A549 (cell line): ENCODE data around the gene DPY19L3. TPM values are rescaled to one million over a fixed set of nuclear protein-coding genes. Genes with fewer than 3 reads are reported as not detected.

Experiments used
- ATAC-seq, 2 experiments: fragments of 200-7000 bp in 1 of 2; fragments of >200 bp in 1 of 2; cut with Nextera tagmentation in 1 of 2; cut with Tn5 transposase in 1 of 2; 3 replicates each; pipeline versions ENCODE4 v1.8.0 to v1.9.1; 2018 to 2020; ENCODE audit warnings: mild to moderate bottlenecking in 1 of 2, moderate library complexity in 1 of 2
- CTCF ChIA-PET: fragments of 300-600 bp; sonication (Branson Sonifier 250); formaldehyde crosslinking; extraction: SDS; loops from one replicate; lab custom pipeline; 2021; ENCODE audit warnings: antibody characterized with exemption, inconsistent platforms; lab: Yijun Ruan, JAX
- POLR2A ChIA-PET: fragments of 350-600 bp; formaldehyde crosslinking; extraction: SDS; loops from one replicate; lab custom pipeline; 2021; ENCODE audit warnings: antibody characterized with exemption, inconsistent platforms; lab: Yijun Ruan, JAX
- DNase-seq, 2 experiments: peaks; one replicate each; pipeline versions ENCODE4 v3.0.0 to v3.0.0-alpha.2; 2011 to 2016; ENCODE audit warnings: low read depth in 1 of 2, low spot score in 1 of 2
- FAIRE-seq: peaks from 2 replicates; lab custom pipeline; 2011; peaks lifted over from hg19 to GRCh38; lab: Jason Lieb, UNC
- H3K27ac ChIP-seq, 2 experiments: fragments of >200 bp; sonication (Bioruptor Twin); formaldehyde crosslinking; 3 replicates each; pipeline ENCODE4 v1.5.1; 2016 to 2017
- H3K4me1 ChIP-seq: fragments of >200 bp; sonication (Bioruptor Twin); formaldehyde crosslinking; 3 replicates; pipeline ENCODE4 v1.6.1; 2016
- H3K4me2 ChIP-seq: fragments of >200 bp; sonication (Bioruptor Twin); formaldehyde crosslinking; 3 replicates; pipeline ENCODE4 v1.6.1; 2016
- H3K4me3 ChIP-seq: fragments of >200 bp; sonication (Bioruptor Twin); formaldehyde crosslinking; 3 replicates; pipeline ENCODE4 v1.5.1; 2016
- H3K9me3 ChIP-seq: fragments of >200 bp; sonication (Bioruptor Twin); formaldehyde crosslinking; 3 replicates; pipeline ENCODE4 v1.6.1; 2016
- ATOH8 ChIP-seq: fragments of 250-450 bp; sonication (Bioruptor Pico); IDR thresholded peaks from 2 replicates; pipeline ENCODE4 v1.5.0; 2020; ENCODE audit warnings: low read depth, mild to moderate bottlenecking, moderate library complexity
- CBX2 ChIP-seq: fragments of 200-600 bp; sonication (generic); IDR thresholded peaks from 2 replicates; pipeline ENCODE4 v1.6.1; 2016; ENCODE audit warnings: low read depth, mild to moderate bottlenecking, borderline replicate concordance
- CBX8 ChIP-seq: fragments of 200-600 bp; sonication (generic); IDR thresholded peaks from 2 replicates; pipeline ENCODE4 v1.6.1; 2016
- CEBPB ChIP-seq, 2 experiments: fragments of >200 bp in 1 of 2; sonication (Bioruptor Twin) in 1 of 2; formaldehyde crosslinking in 1 of 2; IDR thresholded peaks; 2 replicates each; pipeline ENCODE4 v1.6.1; 2012 to 2016
- EHF ChIP-seq: fragments of 250-450 bp; sonication (Bioruptor Pico); IDR thresholded peaks from 2 replicates; pipeline ENCODE4 v1.5.0; 2020; ENCODE audit warnings: mild to moderate bottlenecking
- EHMT2 ChIP-seq: fragments of 200-600 bp; sonication (generic); IDR thresholded peaks from 2 replicates; pipeline ENCODE4 v1.6.1; 2016; ENCODE audit warnings: antibody characterized with exemption, low read depth, mild to moderate bottlenecking, moderate library complexity
- EP300 ChIP-seq, 2 experiments: fragments of >200 bp; sonication (Bioruptor Twin); formaldehyde crosslinking; IDR thresholded peaks; 2 replicates in 1 of 2; 3 replicates in 1 of 2; pipeline ENCODE4 v1.6.1; 2016 to 2017
- ESRRA ChIP-seq: fragments of 150-350 bp; IDR thresholded peaks from 2 replicates; pipeline ENCODE4 v1.6.1; 2014; ENCODE audit warnings: mild to moderate bottlenecking, low read length, borderline replicate concordance
- GATA3 ChIP-seq: IDR thresholded peaks from 2 replicates; pipeline ENCODE4 v1.6.1; 2012; ENCODE audit warnings: borderline replicate concordance
- HEYL ChIP-seq: fragments of 250-450 bp; sonication (Bioruptor Pico); IDR thresholded peaks from 2 replicates; pipeline ENCODE4 v1.8.0; 2021; ENCODE audit warnings: mild to moderate bottlenecking, moderate library complexity
- HOXB13 ChIP-seq: fragments of 250-450 bp; sonication (Bioruptor Pico); IDR thresholded peaks from 2 replicates; pipeline ENCODE4 v1.5.0; 2020; ENCODE audit warnings: low read depth, mild to moderate bottlenecking, moderate library complexity
- JUN ChIP-seq, 2 experiments: fragments of >200 bp; sonication (Bioruptor Twin); formaldehyde crosslinking; IDR thresholded peaks; 2 replicates in 1 of 2; 3 replicates in 1 of 2; pipeline ENCODE4 v1.6.1; 2016 to 2017
- JUNB ChIP-seq: fragments of >200 bp; sonication (Bioruptor Twin); formaldehyde crosslinking; IDR thresholded peaks from 2 replicates; pipeline ENCODE4 v1.6.1; 2016
- KDM5A ChIP-seq: fragments of 200-600 bp; sonication (generic); IDR thresholded peaks from 2 replicates; pipeline ENCODE4 v1.6.1; 2016; ENCODE audit warnings: antibody characterized with exemption, mild to moderate bottlenecking
- MAFK ChIP-seq: fragments of 450-650 bp; IDR thresholded peaks from 2 replicates; pipeline ENCODE4 v1.6.1; 2014; ENCODE audit not compliant: partially characterized antibody
- MYC ChIP-seq: IDR thresholded peaks from 2 replicates; pipeline ENCODE4 v1.6.1; 2012; ENCODE audit warnings: mild to moderate bottlenecking, inconsistent platforms, low read length, improper control_type of control experiment, borderline replicate concordance
- PHF8 ChIP-seq: fragments of 200-600 bp; sonication (generic); IDR thresholded peaks from 2 replicates; pipeline ENCODE4 v1.6.1; 2016; ENCODE audit warnings: low read depth, mild to moderate bottlenecking, antibody characterized with exemption, moderate library complexity, borderline replicate concordance
- POLR2A ChIP-seq: IDR thresholded peaks from 2 replicates; pipeline ENCODE4 v1.6.1; 2012; ENCODE audit warnings: mild to moderate bottlenecking, low read length
- POLR2AphosphoS2 ChIP-seq: conservative IDR thresholded peaks from 2 replicates; pipeline ENCODE4 v1.6.1; 2012; ENCODE audit warnings: low read length, improper control_type of control experiment, inconsistent platforms
- RAD21 ChIP-seq, 2 experiments: fragments of >200 bp in 1 of 2; sonication (Bioruptor Twin) in 1 of 2; formaldehyde crosslinking in 1 of 2; IDR thresholded peaks in 1 of 2; conservative IDR thresholded peaks in 1 of 2; 2 replicates in 1 of 2; 3 replicates in 1 of 2; pipeline ENCODE4 v1.6.1; 2012 to 2018; ENCODE audit warnings: inconsistent platforms in 1 of 2
- RCOR1 ChIP-seq: fragments of 150-350 bp; IDR thresholded peaks from 2 replicates; pipeline ENCODE4 v1.6.1; 2014; ENCODE audit warnings: antibody characterized with exemption, low read length, low read depth
- RFX5 ChIP-seq: fragments of 450-650 bp; IDR thresholded peaks from 2 replicates; pipeline ENCODE4 v1.7.1; 2014; ENCODE audit warnings: antibody characterized with exemption, mild to moderate bottlenecking, moderate library complexity
- RNF2 ChIP-seq: fragments of 200-600 bp; sonication (generic); IDR thresholded peaks from 2 replicates; pipeline ENCODE4 v1.6.1; 2016; ENCODE audit warnings: low read depth, mild to moderate bottlenecking, antibody characterized with exemption, moderate library complexity, borderline replicate concordance
- SMC3 ChIP-seq: fragments of >200 bp; sonication (Bioruptor Twin); formaldehyde crosslinking; IDR thresholded peaks from 3 replicates; pipeline ENCODE4 v1.6.1; 2018; ENCODE audit warnings: inconsistent platforms
- SREBF2 ChIP-seq: fragments of 450-650 bp; IDR thresholded peaks from 2 replicates; pipeline ENCODE4 v1.6.1; 2014; ENCODE audit warnings: mild to moderate bottlenecking, moderate library complexity
- TFCP2L1 ChIP-seq: fragments of 250-450 bp; sonication (Bioruptor Pico); IDR thresholded peaks from 2 replicates; pipeline ENCODE4 v1.5.0; 2021; ENCODE audit warnings: mild to moderate bottlenecking
- TP53 ChIP-seq: fragments of 250-450 bp; sonication (Bioruptor Pico); IDR thresholded peaks from 2 replicates; pipeline ENCODE4 v1.5.0; 2021; ENCODE audit warnings: mild to moderate bottlenecking, moderate library complexity
- ZC3H11A ChIP-seq: fragments of 450-650 bp; IDR thresholded peaks from 2 replicates; pipeline ENCODE4 v1.6.1; 2014; ENCODE audit warnings: antibody characterized with exemption, mild to moderate bottlenecking
- ZFP36 ChIP-seq: fragments of 450-650 bp; IDR thresholded peaks from 2 replicates; pipeline ENCODE4 v1.6.1; 2014; ENCODE audit warnings: borderline replicate concordance; ENCODE audit not compliant: partially characterized antibody
- ZNF302 ChIP-seq: fragments of 250-450 bp; sonication (Bioruptor Pico); IDR thresholded peaks from 2 replicates; pipeline ENCODE4 v1.9.0; 2021; ENCODE audit warnings: inconsistent platforms, mild to moderate bottlenecking, moderate library complexity
- ZSCAN20 ChIP-seq: fragments of 250-450 bp; sonication (Bioruptor Pico); IDR thresholded peaks from 2 replicates; pipeline ENCODE4 v1.8.0; 2022; ENCODE audit warnings: mild to moderate bottlenecking, moderate library complexity
- WGBS: methylation state at CpG from one replicate; pipeline ENCODE4 v1.1.6; 2017; ENCODE audit errors: missing lambda C conversion rate; 5-methylcytosine and 5-hydroxymethylcytosine counted together
- polyA plus RNA-seq, 4 experiments: library from polyadenylated mRNA; depleted of rRNA in 3 of 4; stranded (reverse); fragments of >200 nt; fragmentation: RNase III in 1 of 4; extraction: RNeasy Plus Mini Kit Qiagen cat#74134 plus additional on column Dnase treatment in 1 of 4; gene quantifications; 2 replicates in 3 of 4; 3 replicates in 1 of 4; pipeline ENCODE4 v1.2.3, GENCODE V29; 2011 to 2017
- TF ChIP-seq, protein P1 (sequence below): IDR thresholded peaks from 2 replicates; pipeline ENCODE4 v1.6.1; 2012
- TF ChIP-seq, protein P2 (sequence below): fragments of 450-650 bp; IDR thresholded peaks from 2 replicates; pipeline ENCODE4 v1.6.1; 2014; ENCODE audit warnings: antibody characterized with exemption

Gene DPY19L3
- polyA plus RNA-seq, 2 of the 4 experiments (the other 2 are of a cell fraction): 15.7 to 28.9 TPM

- Histone ChIP-seq H3K27ac (no peak overlapping the region), H3K4me3 (no peak overlapping the region), H3K4me1 (no peaks in the 10 kb centered on the region), H3K9me3 (no peaks in the 10 kb centered on the region), H3K4me2 (no peak overlapping the region)
- ATAC-seq (no peak), DNase-seq (no peak), FAIRE-seq (peak; percentile 70)
- TF ChIP-seq ZNF302 (CRISPR knock-in tag) (no peak), RAD21 (conservative IDR thresholded peaks at IDR 0.05 in 1 of 2, IDR thresholded peaks at IDR 0.05 in 1 of 2) (no peak), JUNB (no peak), HEYL (CRISPR knock-in tag) (no peak), MAFK (no peak), EP300 (IDR thresholded peaks at IDR 0.05) (no peak), ESRRA (no peak), POLR2AphosphoS2 (no peak), CEBPB (IDR thresholded peaks at IDR 0.05) (no peak), ZSCAN20 (CRISPR knock-in tag) (no peak), KDM5A (no peak), SREBF2 (no peak)
- WGBS: 88% methylated on average over 11 of the region's 11 CpGs
- POLR2A ChIA-PET: interaction anchor here (0.5 kb wide), 1 partner anchor 79 kb away, joined by 3 read pairs; no protein-coding TSS in a partner anchor
- CTCF ChIA-PET: interaction anchor here (0.6 to 5.9 kb wide), 8 partner anchors 10 to 95 kb away, joined by 3 to 42 read pairs (median 3); no protein-coding TSS in a partner anchor
Measured at GRCh38 chr19:32475141-32476031, 69.8 kb downstream of the DPY19L3 start.

DNA sequence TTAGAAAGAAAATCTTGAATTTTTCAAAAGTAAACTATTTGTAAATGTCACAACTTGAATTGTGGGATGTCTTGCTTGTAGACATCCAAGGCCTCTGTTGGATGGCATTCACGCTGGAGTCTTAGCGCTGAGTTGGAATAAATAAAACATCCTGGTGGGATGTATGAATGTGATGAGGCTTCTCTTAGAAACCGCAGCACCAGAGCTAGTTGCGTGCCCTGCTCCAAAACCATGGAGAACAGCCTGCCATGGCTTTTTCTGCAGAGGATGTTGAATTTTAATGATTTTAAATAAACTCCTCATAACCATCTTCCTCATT is 70.4 kb downstream of the DPY19L3 start:
- FAIRE-seq (peak; percentile 88), DNase-seq (no peak), ATAC-seq (no peak)
- 93% methylated on average over 4 of the region's 4 CpGs for WGBS
- Histone ChIP-seq H3K9me3 (no peaks in the 10 kb centered on the region), H3K4me2 (no peak overlapping the region), H3K4me3 (no peak overlapping the region), H3K27ac (no peak overlapping the region), H3K4me1 (no peaks in the 10 kb centered on the region)
- TF ChIP-seq CBX8 (no peak), GATA3 (no peak), RFX5 (no peak), PHF8 (no peak), MAFK (no peak), ATOH8 (no peak), RNF2 (no peak), CEBPB (IDR thresholded peaks at IDR 0.05) (no peak), CBX2 (no peak), POLR2A (no peak), TP53 (CRISPR knock-in tag) (no peak), TFCP2L1 (CRISPR knock-in tag) (no peak), JUN (IDR thresholded peaks at IDR 0.05) (no peak), POLR2AphosphoS2 (no peak)
- ChIA-PET CTCF (interaction anchor here (0.7 to 5.9 kb wide), 4 partner anchors 11 to 95 kb away, joined by 3 to 42 read pairs (median 4); no protein-coding TSS in a partner anchor), POLR2A (no interaction called here)

- peak in 1 of 2 experiments; percentile 38; a peak in 2 of 6 replicates for ATAC-seq
- Histone ChIP-seq H3K4me2 (no peak overlapping the region), H3K9me3 (no peaks in the 10 kb centered on the region), H3K27ac (no peak overlapping the region), H3K4me1 (no peaks in the 10 kb centered on the region), H3K4me3 (no peak overlapping the region)
- no peak for FAIRE-seq
- 90% methylated on average over 13 of the region's 13 CpGs for WGBS
- POLR2A ChIA-PET: no interaction called here
- no peak for DNase-seq
- TF ChIP-seq MYC: no peak
- TF ChIP-seq RCOR1: no peak
- no peak for TF ChIP-seq EHMT2
- no peak for TF ChIP-seq HOXB13
- no peak for TF ChIP-seq EHF (CRISPR knock-in tag)
- no peak for TF ChIP-seq SMC3
- TF ChIP-seq, protein P1, sequence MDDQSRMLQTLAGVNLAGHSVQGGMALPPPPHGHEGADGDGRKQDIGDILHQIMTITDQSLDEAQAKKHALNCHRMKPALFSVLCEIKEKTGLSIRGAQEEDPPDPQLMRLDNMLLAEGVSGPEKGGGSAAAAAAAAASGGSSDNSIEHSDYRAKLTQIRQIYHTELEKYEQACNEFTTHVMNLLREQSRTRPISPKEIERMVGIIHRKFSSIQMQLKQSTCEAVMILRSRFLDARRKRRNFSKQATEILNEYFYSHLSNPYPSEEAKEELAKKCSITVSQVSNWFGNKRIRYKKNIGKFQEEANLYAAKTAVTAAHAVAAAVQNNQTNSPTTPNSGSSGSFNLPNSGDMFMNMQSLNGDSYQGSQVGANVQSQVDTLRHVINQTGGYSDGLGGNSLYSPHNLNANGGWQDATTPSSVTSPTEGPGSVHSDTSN: no peak
- TF ChIP-seq, protein P2, sequence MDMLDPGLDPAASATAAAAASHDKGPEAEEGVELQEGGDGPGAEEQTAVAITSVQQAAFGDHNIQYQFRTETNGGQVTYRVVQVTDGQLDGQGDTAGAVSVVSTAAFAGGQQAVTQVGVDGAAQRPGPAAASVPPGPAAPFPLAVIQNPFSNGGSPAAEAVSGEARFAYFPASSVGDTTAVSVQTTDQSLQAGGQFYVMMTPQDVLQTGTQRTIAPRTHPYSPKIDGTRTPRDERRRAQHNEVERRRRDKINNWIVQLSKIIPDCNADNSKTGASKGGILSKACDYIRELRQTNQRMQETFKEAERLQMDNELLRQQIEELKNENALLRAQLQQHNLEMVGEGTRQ: no peak
- TF ChIP-seq ZFP36: no peak
- TF ChIP-seq ZC3H11A: no peak
- CTCF ChIA-PET: no interaction called here
Measured at GRCh38 chr19:32480321-32480720, 74.8 kb downstream of the DPY19L3 start.
